Activated effector memory CD4-positive, alpha-beta T cell treated with Interleukin-2 at 50 U/mL for 16 hours (primary cell): ENCODE measurements around the gene CYB5RL.
"Not testable (repeated sequence)": the region's sequence is repeated elsewhere in the genome, so short reads cannot be mapped to it uniquely, and the experiment has no call there.

Experiments used
- DNase-seq: peaks from one replicate; pipeline ENCODE4 v3.0.0-alpha.2; 2020

The CYB5RL gene, protein sequence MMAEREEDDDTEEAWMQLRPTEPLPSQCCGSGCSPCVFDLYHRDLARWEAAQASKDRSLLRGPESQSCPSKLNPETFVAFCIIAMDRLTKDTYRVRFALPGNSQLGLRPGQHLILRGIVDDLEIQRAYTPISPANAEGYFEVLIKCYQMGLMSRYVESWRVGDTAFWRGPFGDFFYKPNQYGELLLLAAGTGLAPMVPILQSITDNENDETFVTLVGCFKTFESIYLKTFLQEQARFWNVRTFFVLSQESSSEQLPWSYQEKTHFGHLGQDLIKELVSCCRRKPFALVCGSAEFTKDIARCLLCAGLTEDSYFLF

GRCh38 chr1:54199765-54200518 lies at the start of gene CYB5RL, which contains the start of gene MRPL37:
CYB5RL (minus strand) TSS chr1:54200030; CDS start chr1:54195616, 4,414 bp downstream.
MRPL37 (plus strand) TSS chr1:54200167; CDS start chr1:54200244, 77 bp downstream.
- peak; percentile 82 for DNase-seq

GRCh38 chr1:54248966-54249365 lies 49.1 kb upstream of the CYB5RL start:
- DNase-seq, result no peak

DNA sequence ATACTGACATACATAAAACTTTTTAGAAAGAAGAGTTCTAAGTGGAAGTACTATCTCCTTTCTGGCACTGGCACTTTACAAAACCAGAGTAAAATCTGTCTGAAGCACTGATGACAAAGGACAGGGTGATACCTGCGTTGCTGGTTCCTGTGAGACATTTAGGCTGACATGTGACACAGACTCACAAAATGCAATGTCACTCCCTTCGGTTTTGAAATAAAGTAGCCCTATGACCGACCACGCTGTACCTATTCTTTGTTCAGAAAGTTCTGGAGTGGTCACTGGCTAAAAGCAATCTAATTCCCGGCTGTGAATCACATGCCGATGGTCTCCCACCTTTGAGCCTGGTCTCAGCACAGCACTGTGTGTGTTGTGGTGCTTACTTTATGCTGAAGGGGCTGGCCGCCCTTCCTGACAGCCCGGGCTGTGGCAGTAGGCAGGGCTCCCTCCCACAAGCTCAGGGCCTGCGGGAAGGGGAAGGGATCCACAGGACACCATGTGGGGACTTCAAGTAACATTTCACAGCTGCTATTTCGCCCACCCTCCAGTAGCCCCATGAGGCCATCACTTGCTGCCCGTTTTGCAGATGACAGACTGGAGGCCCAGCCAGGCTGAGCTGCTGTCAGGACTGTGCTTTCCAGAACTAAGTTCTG lies 48.2 kb upstream of the CYB5RL start:
- no peak for DNase-seq

GRCh38 chr1:54246116-54246721 lies 46.4 kb upstream of the CYB5RL start:
- no peak for DNase-seq

GRCh38 chr1:54245501-54245900 lies 45.7 kb upstream of the CYB5RL start:
- DNase-seq, result no peak

DNA sequence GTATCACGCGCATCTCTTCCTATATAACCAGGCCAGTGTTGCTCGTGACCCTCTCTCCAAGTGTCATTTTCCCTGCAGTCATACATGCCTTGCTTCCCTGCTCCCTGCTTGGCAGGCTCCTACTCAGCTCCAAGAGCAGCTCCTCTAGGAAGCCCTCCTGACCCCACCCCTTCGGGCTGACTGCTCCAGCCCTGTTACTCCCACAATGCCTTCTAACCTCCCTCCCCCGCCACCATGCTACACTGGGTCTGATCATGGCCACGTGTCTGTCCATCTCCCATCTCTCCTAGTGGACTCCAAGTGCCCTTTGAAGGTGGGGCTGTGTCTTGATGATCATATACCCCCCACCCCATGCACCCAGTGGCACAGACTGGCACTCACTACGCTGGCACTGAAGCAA lies 44.8 kb upstream of the CYB5RL start:
- DNase-seq, result no peak

- DNase-seq, result no peak
Measured at GRCh38 chr1:54243022-54243421, 43.2 kb upstream of the CYB5RL start.

GRCh38 chr1:54241364-54241763 lies 41.5 kb upstream of the CYB5RL start:
- DNase-seq, result no peak

GRCh38 chr1:54240741-54241335 lies 41.0 kb upstream of the CYB5RL start:
- no peak for DNase-seq

GRCh38 chr1:54239631-54240031 lies 39.8 kb upstream of the CYB5RL start:
- DNase-seq, result no peak

- no peak for DNase-seq
Measured at GRCh38 chr1:54239035-54239383, 39.2 kb upstream of the CYB5RL start.

DNA sequence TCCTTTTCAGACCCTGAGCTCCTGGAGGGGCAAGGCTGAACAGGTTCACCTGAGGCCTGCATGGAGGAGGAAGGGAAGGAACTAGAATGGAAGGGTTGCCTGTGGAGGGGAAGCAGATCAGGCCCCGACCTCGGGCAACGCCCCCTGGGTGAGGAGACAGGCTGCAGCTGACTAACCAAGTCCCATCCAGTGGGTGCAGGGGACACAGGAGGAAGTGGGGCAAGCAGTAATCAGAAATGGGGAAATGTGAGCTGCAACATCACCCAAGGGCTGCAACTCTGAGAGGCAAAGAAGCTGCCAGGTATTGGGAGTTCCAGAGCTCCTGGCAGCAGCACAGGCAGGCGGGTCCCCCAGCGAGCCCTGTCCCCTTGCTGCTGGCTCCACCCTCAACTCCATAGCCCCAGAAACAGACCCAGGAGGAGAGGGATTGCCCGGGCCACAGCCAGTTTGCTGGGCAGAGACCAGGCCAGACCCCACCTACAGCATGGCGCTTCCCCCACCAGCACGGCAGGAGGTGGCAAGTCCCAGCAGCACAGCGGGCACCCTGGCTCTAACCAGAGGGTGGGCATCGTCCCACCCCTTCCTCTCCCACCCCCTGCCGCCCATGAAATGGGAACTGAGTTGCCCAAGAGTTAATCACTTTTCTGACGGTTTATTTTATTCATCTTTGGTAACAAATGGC lies 38.7 kb upstream of the CYB5RL start:
- DNase-seq, result no peak

DNA sequence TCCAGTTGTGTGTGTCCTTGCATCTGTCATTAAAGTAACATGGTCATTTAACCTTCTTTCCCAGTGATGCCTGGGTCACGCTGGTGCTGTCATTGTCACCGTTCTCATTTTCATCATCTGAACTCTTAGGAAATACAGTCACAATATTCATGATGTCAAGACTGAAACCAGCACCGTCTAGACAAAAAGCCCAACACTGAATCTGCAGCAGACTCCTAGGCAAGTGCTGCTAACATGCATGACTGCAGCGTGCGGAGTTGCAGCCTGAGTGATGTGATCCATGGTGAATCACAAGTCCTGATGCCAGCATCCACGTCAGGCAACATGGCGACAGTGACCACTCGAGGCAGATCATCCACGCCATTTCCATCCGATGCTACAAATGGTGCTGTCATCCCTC lies 37.8 kb upstream of the CYB5RL start:
- no peak for DNase-seq

- DNase-seq, result no peak
Measured at GRCh38 chr1:54234284-54234683, 34.5 kb upstream of the CYB5RL start.

DNA sequence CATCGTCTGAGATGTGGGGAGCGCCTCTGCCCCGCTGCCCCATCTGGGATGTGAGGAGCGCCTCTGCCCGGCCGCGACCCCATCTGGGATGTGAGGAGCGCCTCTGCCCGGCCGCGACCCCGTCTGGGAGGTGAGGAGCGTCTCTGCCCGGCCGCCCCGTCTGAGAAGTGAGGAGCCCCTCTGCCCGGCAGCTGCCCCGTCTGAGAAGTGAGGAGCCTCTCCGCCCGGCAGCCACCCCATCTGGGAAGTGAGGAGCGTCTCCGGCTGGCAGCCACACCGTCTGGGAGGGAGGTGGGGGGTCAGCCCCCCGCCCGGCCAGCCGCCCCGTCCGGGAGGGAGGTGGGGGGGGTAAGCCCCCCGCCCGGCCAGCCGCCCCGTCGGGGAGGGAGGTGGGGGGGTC lies 33.4 kb upstream of the CYB5RL start:
- DNase-seq, result not testable (repeated sequence)

DNA sequence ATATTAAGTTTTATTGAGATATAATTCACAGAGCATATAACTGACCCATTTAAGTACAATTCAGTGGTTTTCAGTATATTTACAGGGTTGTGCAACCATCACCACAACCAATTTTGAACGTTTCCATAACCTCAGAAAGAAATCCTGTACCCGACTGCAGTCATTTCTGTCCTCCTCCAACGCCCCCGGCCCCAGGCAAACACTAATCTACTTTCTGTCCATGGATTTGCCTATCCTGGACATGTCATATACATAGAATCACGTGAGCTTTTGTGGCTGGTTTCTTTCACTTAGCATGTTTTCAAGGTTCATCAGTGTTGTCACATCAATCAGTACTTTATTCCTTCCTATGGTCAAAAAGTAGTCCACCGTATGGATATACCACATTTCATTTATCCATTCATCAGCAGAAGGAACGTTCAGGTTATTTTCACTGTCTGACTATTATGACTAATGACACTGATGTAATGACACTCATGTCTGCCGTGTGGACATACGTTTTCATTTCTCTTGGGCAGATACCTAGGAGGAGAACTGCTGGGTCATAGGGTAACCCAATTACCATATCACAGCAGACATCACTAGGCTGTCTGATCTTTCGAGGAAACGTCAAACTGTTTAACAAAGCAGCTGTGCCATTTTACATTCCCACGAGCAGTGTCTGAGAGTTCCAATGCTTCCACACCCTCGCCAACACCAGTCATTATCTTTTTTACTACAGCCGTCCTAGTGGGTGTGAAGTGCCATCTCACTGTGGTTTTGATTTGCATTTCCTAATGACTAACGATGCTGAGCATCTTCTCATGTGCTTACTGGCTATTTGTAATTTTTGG lies 30.9 kb upstream of the CYB5RL start:
- DNase-seq, result no peak

- DNase-seq, result peak; percentile 6
Measured at GRCh38 chr1:54229281-54229891, 29.6 kb upstream of the CYB5RL start.

- DNase-seq, result no peak
Measured at GRCh38 chr1:54228638-54229079, 28.8 kb upstream of the CYB5RL start.

GRCh38 chr1:54227891-54228310 lies 28.1 kb upstream of the CYB5RL start:
- DNase-seq, result no peak

DNA sequence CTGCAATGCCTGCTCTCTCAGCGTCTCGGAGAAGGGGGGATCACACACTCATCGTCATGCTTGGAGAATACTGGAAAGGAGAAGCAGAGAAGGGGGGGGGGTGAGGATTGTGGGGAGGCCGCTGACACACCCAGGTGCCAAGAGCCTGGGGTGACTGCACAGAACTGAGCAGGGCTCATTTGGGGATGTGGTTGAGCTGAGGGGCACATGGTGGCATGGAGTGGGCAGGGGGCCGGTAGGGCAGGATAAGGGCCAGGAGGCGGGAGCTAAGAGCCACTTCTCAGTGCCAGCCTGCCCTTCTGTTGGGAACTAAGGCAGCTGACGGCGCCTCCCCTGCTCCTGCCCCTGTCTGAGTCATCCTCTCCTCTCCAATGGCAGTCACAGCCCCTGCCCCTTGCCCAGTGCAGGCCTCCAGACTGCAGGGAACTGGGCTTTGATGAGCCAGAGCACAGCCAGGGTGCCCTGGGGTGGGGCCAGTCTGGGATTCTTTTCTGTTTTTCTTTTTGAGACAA lies 27.3 kb upstream of the CYB5RL start:
- no peak for DNase-seq
